OCI-LY3 (cell line): ENCODE results near the gene SPOCK1.

Experiments
- CTCF ChIP-seq: fragments of 200-600, 300-600 bp; sonication (generic); IDR thresholded peaks from 2 replicates; pipeline ENCODE4 v1.5.1; 2014; ENCODE audit warnings: antibody characterized with exemption, low read length, low read depth
- EZH2phosphoT487 ChIP-seq: fragments of 200-600 bp; shearing (Covaris generic); IDR thresholded peaks from 2 replicates; pipeline ENCODE4 v1.6.1; 2018; ENCODE audit warnings: antibody characterized with exemption, mixed run types, low read depth

- TF ChIP-seq CTCF (no peak), EZH2phosphoT487 (no peak)
These were observed 8.0 kb downstream of the SPOCK1 start for GRCh38 chr5:137491121-137491520.
